ENCODE measurements around the gene RMC1. TPM values are rescaled to one million over a fixed set of nuclear protein-coding genes. Genes with fewer than 3 reads are reported as not detected.

RMC1 gene
- 10 to 100 TPM; 24.9 to 41.0 (median 31.0) TPM for total RNA-seq

DNA sequence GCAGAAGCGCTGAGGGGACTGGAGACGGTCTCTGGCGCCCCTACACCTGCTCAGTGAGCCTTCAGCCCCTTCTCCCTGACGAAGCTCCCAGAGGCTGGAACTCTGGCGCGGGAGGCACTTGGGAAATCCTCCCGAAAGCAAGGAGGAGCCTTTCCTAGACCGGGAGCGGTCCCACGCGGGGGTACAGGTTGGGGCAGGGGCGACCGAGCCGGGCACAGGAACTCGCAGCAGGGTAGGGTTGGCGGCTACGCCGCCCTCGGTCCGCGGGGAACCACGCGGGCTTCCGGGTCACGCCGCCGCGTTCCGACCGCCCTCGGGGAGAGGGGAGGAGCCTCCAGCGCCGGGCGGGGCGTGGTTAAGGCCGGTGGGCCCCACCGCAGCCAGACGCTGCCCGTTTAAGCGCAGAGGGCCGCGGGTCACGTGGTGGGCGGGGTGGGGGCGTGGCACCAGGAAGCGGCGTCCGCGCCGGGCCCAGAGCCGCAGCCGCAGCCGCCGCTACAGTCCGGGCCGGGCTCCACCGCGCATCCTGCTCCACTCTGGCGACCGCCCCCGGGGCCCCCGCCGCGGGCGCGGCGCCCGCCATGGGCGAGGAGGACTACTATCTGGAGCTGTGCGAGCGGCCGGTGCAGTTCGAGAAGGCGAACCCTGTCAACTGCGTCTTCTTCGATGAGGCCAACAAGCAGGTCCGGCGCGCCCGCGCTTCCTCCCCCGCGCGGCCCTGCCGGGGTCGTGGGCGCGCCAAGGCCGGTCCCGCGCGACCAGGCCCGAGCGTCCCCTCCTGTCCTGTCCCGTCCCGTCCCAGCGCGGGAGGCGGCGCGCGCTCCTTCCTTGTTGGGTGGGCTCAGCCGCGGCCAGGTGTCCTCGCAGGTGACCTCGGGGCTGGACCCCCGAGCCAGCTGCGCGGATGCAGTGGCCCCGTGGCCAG lies at the start of gene RMC1:
TSS of gene RMC1 (plus strand) at position 474 of the 925 bp plus-strand sequence. CDS start at position 582, 108 bp downstream.
- H3K9me3 ChIP-seq, result no peaks in the 10 kb centered on the region
- H3K27ac ChIP-seq (replicated peaks in 1 of 4), result peak within 1 kb of the TSS; percentile 88 to 97 (median 92)
- H3K4me3 ChIP-seq, result peak within 1 kb of the TSS; percentile 93 to 98 (median 96)
- intact Hi-C loops (cut with DNase I), result loop anchor here (5.0 to 10.0 kb wide), 2 partner anchors 48 to 84 kb away; partner anchors contain the start of genes NPC1 and RIOK3
- peaks cover 19 to 64% (median 61%) of the 10 kb centered on the region in 4 donors for H3K4me1 ChIP-seq
- DNase-seq (ENCODE audit: extremely low spot score), result peak; percentile 98
- H3K36me3 ChIP-seq, result peaks cover 0 to 22% (median 7%) of the 10 kb centered on the region in 4 donors
- no peaks in the 10 kb centered on the region for H3K27me3 ChIP-seq
- TF ChIP-seq POLR2A (IDR thresholded peaks at IDR 0.05; ENCODE audit: low read depth) (peak; percentile 76), EP300 (IDR thresholded peaks at IDR 0.05) (no peak), POLR2AphosphoS5 (IDR thresholded peaks at IDR 0.05) (peak; percentile 82 to 93)
- TF ChIP-seq, protein P1, sequence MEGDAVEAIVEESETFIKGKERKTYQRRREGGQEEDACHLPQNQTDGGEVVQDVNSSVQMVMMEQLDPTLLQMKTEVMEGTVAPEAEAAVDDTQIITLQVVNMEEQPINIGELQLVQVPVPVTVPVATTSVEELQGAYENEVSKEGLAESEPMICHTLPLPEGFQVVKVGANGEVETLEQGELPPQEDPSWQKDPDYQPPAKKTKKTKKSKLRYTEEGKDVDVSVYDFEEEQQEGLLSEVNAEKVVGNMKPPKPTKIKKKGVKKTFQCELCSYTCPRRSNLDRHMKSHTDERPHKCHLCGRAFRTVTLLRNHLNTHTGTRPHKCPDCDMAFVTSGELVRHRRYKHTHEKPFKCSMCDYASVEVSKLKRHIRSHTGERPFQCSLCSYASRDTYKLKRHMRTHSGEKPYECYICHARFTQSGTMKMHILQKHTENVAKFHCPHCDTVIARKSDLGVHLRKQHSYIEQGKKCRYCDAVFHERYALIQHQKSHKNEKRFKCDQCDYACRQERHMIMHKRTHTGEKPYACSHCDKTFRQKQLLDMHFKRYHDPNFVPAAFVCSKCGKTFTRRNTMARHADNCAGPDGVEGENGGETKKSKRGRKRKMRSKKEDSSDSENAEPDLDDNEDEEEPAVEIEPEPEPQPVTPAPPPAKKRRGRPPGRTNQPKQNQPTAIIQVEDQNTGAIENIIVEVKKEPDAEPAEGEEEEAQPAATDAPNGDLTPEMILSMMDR (IDR thresholded peaks at IDR 0.05), result peak in 1 of 3 experiments; percentile 37
- WGBS, result under 1% methylated on average over 56 of the region's 110 CpGs

DNA sequence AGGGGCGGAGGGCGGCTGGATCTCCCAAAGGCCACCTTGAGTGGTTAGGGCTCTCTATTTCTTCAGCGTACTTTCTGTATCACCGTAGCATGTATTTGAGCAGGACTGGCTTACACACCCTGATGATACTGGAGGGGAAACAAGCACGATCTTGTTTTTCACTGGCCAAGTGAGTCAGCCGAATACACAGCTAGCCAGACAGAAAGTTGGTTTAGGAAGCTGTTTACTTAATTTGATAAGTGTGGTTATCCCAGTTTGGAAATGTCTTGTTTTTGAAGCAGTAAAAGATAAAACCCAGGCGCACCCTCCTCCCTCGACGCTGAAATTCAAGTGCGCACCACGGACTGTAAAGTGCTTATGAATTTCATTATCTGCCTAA lies 49.6 kb upstream of the RMC1 start:
- peaks cover 35 to 61% (median 56%) of the 10 kb centered on the region in 4 donors for H3K4me1 ChIP-seq
- WGBS, result 2% methylated on average over 9 of the region's 11 CpGs

GRCh38 chr18:23456835-23457234 lies 46.5 kb upstream of the RMC1 start:
- TF ChIP-seq, protein P1 (IDR thresholded peaks at IDR 0.05), result no peak
- TF ChIP-seq POLR2AphosphoS5 (IDR thresholded peaks at IDR 0.05), result no peak
- TF ChIP-seq POLR2A (IDR thresholded peaks at IDR 0.05; ENCODE audit: low read depth), result no peak
- no peak for TF ChIP-seq EP300 (IDR thresholded peaks at IDR 0.05)
- peaks cover 0 to 5% (median 0%) of the 10 kb centered on the region in 4 donors for H3K36me3 ChIP-seq
- no peaks in the 10 kb centered on the region for H3K9me3 ChIP-seq
- DNase-seq (ENCODE audit: extremely low spot score), result no peak
- H3K27ac ChIP-seq (replicated peaks in 1 of 4), result no peak overlapping the region
- H3K27me3 ChIP-seq, result no peaks in the 10 kb centered on the region
- peaks cover 63 to 92% (median 84%) of the 10 kb centered on the region in 4 donors for H3K4me1 ChIP-seq
- WGBS, result 86% methylated on average over 2 of the region's 2 CpGs
- H3K4me3 ChIP-seq, result no peak overlapping the region
- intact Hi-C loops (cut with DNase I), result loop anchor here (10.0 kb wide), 2 partner anchors 48 to 128 kb away; partner anchors contain the start of genes NPC1 and RMC1

More for the DNA sequence above, 49.6 kb upstream of the RMC1 start:
- no peak for DNase-seq (ENCODE audit: extremely low spot score)
- intact Hi-C loops (cut with DNase I), result loop anchor here (10.0 kb wide), 2 partner anchors 51 to 131 kb away; partner anchors contain the start of genes NPC1 and RMC1
- H3K27me3 ChIP-seq, result no peaks in the 10 kb centered on the region
- H3K9me3 ChIP-seq, result no peaks in the 10 kb centered on the region
- H3K27ac ChIP-seq (replicated peaks in 1 of 4), result peak overlapping the region; percentile 92 to 98 (median 95)
- peak overlapping the region; percentile 89 to 99 (median 92) for H3K4me3 ChIP-seq
- TF ChIP-seq POLR2AphosphoS5 (IDR thresholded peaks at IDR 0.05) (no peak), EP300 (IDR thresholded peaks at IDR 0.05) (no peak), POLR2A (IDR thresholded peaks at IDR 0.05; ENCODE audit: low read depth) (no peak)
- TF ChIP-seq, protein P1 (IDR thresholded peaks at IDR 0.05), result no peak
- peaks cover 0 to 5% (median 0%) of the 10 kb centered on the region in 4 donors for H3K36me3 ChIP-seq

DNA sequence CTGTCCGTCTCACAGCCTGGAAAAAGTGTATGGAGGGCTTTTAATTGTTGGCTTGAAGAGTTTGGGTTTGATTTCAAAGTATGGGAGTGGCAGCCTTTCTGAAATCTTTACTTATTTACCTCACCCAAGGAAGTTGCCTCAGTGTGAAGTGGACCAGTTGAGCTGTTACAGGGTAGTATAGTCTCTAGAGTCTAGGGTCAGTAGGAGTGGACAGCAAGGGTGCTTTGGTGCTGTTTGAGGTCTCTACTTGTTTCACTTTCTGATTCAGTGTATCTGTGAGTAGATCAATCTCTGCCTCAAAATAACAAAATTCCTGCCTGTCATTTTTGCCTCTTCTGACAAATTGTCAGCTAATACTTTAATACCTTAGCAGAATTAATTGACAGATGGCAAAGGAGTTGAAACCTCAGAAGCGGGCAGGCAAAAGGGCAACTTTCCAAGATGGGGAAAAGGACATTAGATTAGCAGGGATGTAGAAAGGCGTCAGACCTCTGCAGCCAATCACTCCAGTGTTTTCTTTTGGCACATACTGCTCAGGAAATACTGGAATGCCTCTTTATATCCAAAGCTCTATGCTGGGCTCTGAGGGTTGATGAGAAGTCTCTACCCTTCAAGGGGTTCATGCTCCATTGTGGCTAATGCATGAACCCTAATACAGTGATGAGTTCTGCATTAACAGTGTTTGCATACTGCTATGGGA lies 44.3 kb upstream of the RMC1 start:
- Histone ChIP-seq H3K4me3 (no peak overlapping the region), H3K4me1 (peaks cover 54 to 84% (median 78%) of the 10 kb centered on the region in 4 donors), H3K36me3 (peaks cover 12 to 24% (median 15%) of the 10 kb centered on the region in 4 donors), H3K27me3 (no peaks in the 10 kb centered on the region), H3K9me3 (no peaks in the 10 kb centered on the region), H3K27ac (replicated peaks in 1 of 4) (no peak overlapping the region)
- 89% methylated on average over 3 of the region's 3 CpGs for WGBS
- no peak for TF ChIP-seq POLR2AphosphoS5 (IDR thresholded peaks at IDR 0.05)
- no peak for TF ChIP-seq EP300 (IDR thresholded peaks at IDR 0.05)
- TF ChIP-seq POLR2A (IDR thresholded peaks at IDR 0.05; ENCODE audit: low read depth), result no peak
- TF ChIP-seq, protein P1 (IDR thresholded peaks at IDR 0.05), result no peak
- intact Hi-C loops (cut with DNase I), result loop anchor here (10.0 kb wide), 2 partner anchors 46 to 126 kb away; partner anchors contain the start of genes NPC1 and RMC1
- DNase-seq (ENCODE audit: extremely low spot score), result no peak
